ENCODE data around the gene DNAJC24.

- TF ChIP-seq POLR2A (IDR thresholded peaks at IDR 0.05) (no peak), CTCF (IDR thresholded peaks at IDR 0.05 in 4 of 5, conservative IDR thresholded peaks at IDR 0.05 in 1 of 5) (no peak)
These were observed 43.1 kb upstream of the DNAJC24 start for GRCh38 chr11:31326470-31327148.

Measured in gastrocnemius medialis (tissue), 4 donors.